Cardiac fibroblast (primary cell): ENCODE results near the gene SOX8.

Source experiments
- DNase-seq, 2 donors: peaks; one replicate each; pipeline versions ENCODE4 v3.0.0 to v3.0.0-alpha.2; 2010; ENCODE audit warnings: low read depth in 2 of 2
- H3K4me3 ChIP-seq, 2 donors: replicated peaks in 1 of 2; 1 replicate in 1 of 2; 2 replicates in 1 of 2; pipeline ENCODE4 v1.5.1; 2011; ENCODE audit warnings: low read depth in 2 of 2, low read length in 2 of 2, mild to moderate bottlenecking in 2 of 2, moderate library complexity in 1 of 2
- CTCF ChIP-seq: IDR thresholded peaks from one replicate; pipeline ENCODE4 v1.5.1; 2011; ENCODE audit warnings: low read depth, mild to moderate bottlenecking, low read length, inconsistent platforms

SOX8 gene

GRCh38 chr16:987906-988305 is 6.3 kb downstream of the SOX8 start:
- DNase-seq = no peak
- TF ChIP-seq CTCF = no peak

DNA sequence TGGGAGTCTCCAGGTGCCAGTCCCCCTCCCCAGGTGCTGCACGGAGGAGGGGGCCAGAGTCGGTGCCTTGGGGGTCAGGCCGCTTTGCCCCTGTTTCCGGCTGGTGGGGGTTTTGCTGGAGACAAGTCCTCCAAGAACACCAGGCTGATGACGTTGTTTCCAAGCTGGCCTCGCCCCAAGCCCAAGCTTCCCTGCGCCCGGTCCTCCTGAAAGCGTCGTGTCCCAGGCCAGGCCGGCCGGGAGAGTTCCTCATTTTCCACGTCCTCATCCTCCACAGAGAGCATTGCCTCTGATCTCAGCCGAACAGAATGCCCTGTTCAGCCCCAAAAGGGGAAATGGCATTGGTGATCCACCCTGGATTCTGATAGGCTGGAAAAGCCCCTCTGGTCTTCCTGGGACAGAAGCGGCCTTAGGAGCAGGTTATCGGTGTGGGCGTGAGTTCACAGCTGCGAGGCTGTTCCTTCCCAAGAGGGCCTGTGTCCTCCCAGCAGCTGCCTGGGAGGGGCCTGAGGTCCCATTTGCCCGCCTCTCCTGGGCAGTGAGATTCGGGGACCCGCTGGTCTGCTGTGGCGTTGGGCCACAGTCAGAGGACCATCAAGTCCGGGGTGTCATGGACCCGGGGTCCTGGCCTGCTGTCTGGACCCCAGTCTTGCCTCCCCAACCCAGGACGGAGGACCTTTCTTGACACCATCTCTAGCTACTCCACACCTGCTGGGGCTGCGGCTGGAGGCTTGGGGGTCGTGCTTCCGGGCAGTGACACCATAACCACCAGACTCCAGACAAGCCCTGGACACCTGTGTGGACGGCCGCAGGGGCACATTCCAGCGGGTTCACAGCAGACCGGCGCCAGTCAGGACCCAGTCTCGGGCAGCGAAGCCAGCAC is 7.1 kb downstream of the SOX8 start:
- no peak for DNase-seq
- no peak for TF ChIP-seq CTCF
- H3K4me3 ChIP-seq = no peak overlapping the region

More at GRCh38 chr16:987906-988305, 6.3 kb downstream of the SOX8 start:
- H3K4me3 ChIP-seq = no peak overlapping the region

- DNase-seq = no peak
- no peak overlapping the region for H3K4me3 ChIP-seq
- no peak for TF ChIP-seq CTCF
Observed at GRCh38 chr16:989354-989814, 7.8 kb downstream of the SOX8 start.

- H3K4me3 ChIP-seq = no peak overlapping the region
- DNase-seq = no peak
- TF ChIP-seq CTCF = no peak
Observed at GRCh38 chr16:990516-991291, 9.1 kb downstream of the SOX8 start.

- H3K4me3 ChIP-seq = no peak overlapping the region
- TF ChIP-seq CTCF = no peak
- DNase-seq = no peak
Observed at GRCh38 chr16:991345-991744, 9.8 kb downstream of the SOX8 start.

DNA sequence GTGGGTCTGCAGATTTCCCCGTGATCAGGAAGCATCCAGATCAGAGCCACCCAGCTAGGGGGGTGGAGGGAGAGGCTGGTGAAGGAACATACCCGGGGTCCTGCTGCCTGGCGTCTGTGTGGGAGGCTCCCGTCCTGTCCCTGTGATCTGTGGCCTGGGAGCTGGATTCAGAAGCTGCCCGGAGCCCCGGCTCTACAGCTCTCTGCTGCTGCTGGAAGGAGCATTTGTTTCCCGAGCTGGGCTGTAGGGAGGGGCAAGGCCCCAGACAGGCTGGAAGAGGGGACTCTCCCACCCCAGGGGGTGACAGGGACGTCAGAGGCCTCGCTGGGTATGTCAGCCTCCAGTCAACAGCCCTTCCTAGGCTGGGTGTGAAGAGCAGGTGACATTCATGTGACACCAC is 10.2 kb downstream of the SOX8 start:
- H3K4me3 ChIP-seq = no peak overlapping the region
- no peak for DNase-seq
- TF ChIP-seq CTCF = no peak
